Liver (tissue), 3 donors: Measurements from ENCODE around the gene CAMSAP3.

Experiments
- ATF3 ChIP-seq: IDR thresholded peaks from 2 replicates; pipeline ENCODE4 v1.6.1; 2016; ENCODE audit warnings: antibody characterized with exemption
- EGR1 ChIP-seq, 2 donors: IDR thresholded peaks; 2 replicates each; pipeline ENCODE4 v1.6.1; 2016 to 2018; ENCODE audit warnings: antibody characterized with exemption in 2 of 2, low read depth in 2 of 2
- GABPA ChIP-seq, 2 donors: IDR thresholded peaks in 1 of 2; conservative IDR thresholded peaks in 1 of 2; 2 replicates each; pipeline ENCODE4 v1.6.1; 2016; ENCODE audit warnings: antibody characterized with exemption in 2 of 2, mild to moderate bottlenecking in 1 of 2, moderate library complexity in 1 of 2
- JUND ChIP-seq, 2 donors: IDR thresholded peaks; 2 replicates each; pipeline ENCODE4 v1.6.1; 2016; ENCODE audit warnings: antibody characterized with exemption in 2 of 2
- MAX ChIP-seq: IDR thresholded peaks from 2 replicates; pipeline ENCODE4 v1.6.1; 2016; ENCODE audit warnings: antibody characterized with exemption
- RXRA ChIP-seq, 2 donors: IDR thresholded peaks; 2 replicates each; pipeline ENCODE4 v1.6.1; 2017 to 2018; ENCODE audit warnings: antibody characterized with exemption in 2 of 2, mild to moderate bottlenecking in 1 of 2
- SP1 ChIP-seq: IDR thresholded peaks from 2 replicates; pipeline ENCODE4 v1.6.1; 2018; ENCODE audit warnings: antibody characterized with exemption, mild to moderate bottlenecking
- TAF1 ChIP-seq: conservative IDR thresholded peaks from 2 replicates; pipeline ENCODE4 v1.6.1; 2016; ENCODE audit warnings: antibody characterized with exemption, mild to moderate bottlenecking
- YY1 ChIP-seq: IDR thresholded peaks from 2 replicates; pipeline ENCODE4 v1.6.1; 2016; ENCODE audit warnings: antibody characterized with exemption, mild to moderate bottlenecking
- ZBTB33 ChIP-seq: IDR thresholded peaks from 2 replicates; pipeline ENCODE4 v1.6.1; 2016; ENCODE audit warnings: antibody characterized with exemption
- TF ChIP-seq, protein P1 (sequence below): fragments of 150-350 bp; IDR thresholded peaks from 2 replicates; pipeline ENCODE4 v1.5.1; 2017; ENCODE audit warnings: improper control_type of control experiment, low read depth, low read length; ENCODE audit not compliant: missing input control
- donor health status: healthy.
- donor health status: healthy.

- TF ChIP-seq MAX (no peak), TAF1 (no peak), SP1 (no peak), RXRA (IDR thresholded peaks at IDR 0.05) (no peak), GABPA (IDR thresholded peaks at IDR 0.05 in 1 of 2, conservative IDR thresholded peaks at IDR 0.05 in 1 of 2) (no peak), ZBTB33 (no peak), YY1 (no peak), JUND (IDR thresholded peaks at IDR 0.05) (no peak), ATF3 (no peak), EGR1 (IDR thresholded peaks at IDR 0.05; ENCODE audit: low read depth in 2 of 2) (no peak)
- TF ChIP-seq, protein P1, sequence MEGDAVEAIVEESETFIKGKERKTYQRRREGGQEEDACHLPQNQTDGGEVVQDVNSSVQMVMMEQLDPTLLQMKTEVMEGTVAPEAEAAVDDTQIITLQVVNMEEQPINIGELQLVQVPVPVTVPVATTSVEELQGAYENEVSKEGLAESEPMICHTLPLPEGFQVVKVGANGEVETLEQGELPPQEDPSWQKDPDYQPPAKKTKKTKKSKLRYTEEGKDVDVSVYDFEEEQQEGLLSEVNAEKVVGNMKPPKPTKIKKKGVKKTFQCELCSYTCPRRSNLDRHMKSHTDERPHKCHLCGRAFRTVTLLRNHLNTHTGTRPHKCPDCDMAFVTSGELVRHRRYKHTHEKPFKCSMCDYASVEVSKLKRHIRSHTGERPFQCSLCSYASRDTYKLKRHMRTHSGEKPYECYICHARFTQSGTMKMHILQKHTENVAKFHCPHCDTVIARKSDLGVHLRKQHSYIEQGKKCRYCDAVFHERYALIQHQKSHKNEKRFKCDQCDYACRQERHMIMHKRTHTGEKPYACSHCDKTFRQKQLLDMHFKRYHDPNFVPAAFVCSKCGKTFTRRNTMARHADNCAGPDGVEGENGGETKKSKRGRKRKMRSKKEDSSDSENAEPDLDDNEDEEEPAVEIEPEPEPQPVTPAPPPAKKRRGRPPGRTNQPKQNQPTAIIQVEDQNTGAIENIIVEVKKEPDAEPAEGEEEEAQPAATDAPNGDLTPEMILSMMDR, result no peak
These were observed 38.0 kb downstream of the CAMSAP3 start, which contains the start of gene PCP2 for GRCh38 chr19:7633698-7634097.
